GM23338 (cell line): ENCODE data around the gene WDR47.

Experiments
- CREB1 ChIP-seq: fragments of 250-450 bp; sonication (Bioruptor Pico); IDR thresholded peaks from 2 replicates; pipeline ENCODE4 v1.5.0; 2020; ENCODE audit warnings: low read depth, mild to moderate bottlenecking, moderate library complexity
- EZH2 ChIP-seq: fragments of 200-600 bp; sonication (generic); IDR thresholded peaks from one replicate; pipeline ENCODE4 v1.8.0; 2017; ENCODE audit warnings: antibody characterized with exemption, mild to moderate bottlenecking, low read depth; ENCODE audit not compliant: unreplicated experiment
- EZH2phosphoT487 ChIP-seq: fragments of 200-600 bp; sonication (generic); IDR thresholded peaks from one replicate; pipeline ENCODE4 v1.8.1; 2018; ENCODE audit warnings: antibody characterized with exemption; ENCODE audit not compliant: unreplicated experiment
- JUNB ChIP-seq: IDR thresholded peaks from one replicate; pipeline ENCODE4 v1.6.1; 2016; ENCODE audit warnings: antibody characterized with exemption; ENCODE audit not compliant: unreplicated experiment
- NANOG ChIP-seq: IDR thresholded peaks from 2 replicates; pipeline ENCODE4 v1.6.1; 2016; ENCODE audit warnings: antibody characterized with exemption, borderline replicate concordance
- POLR2AphosphoS5 ChIP-seq: IDR thresholded peaks from 2 replicates; pipeline ENCODE4 v1.6.1; 2016; ENCODE audit warnings: antibody characterized with exemption, low read depth
- STAT1 ChIP-seq: IDR thresholded peaks from one replicate; pipeline ENCODE4 v1.6.1; 2016; ENCODE audit warnings: antibody characterized with exemption; ENCODE audit not compliant: unreplicated experiment
- ZNF114 ChIP-seq: fragments of 250-450 bp; sonication (Bioruptor Pico); IDR thresholded peaks from 2 replicates; pipeline ENCODE4 v1.5.0; 2020; ENCODE audit warnings: mild to moderate bottlenecking, moderate library complexity
- ZNF331 ChIP-seq: fragments of 250-450 bp; sonication (Bioruptor Pico); IDR thresholded peaks from 2 replicates; pipeline ENCODE4 v1.5.0; 2020; ENCODE audit warnings: low read depth, mild to moderate bottlenecking, moderate library complexity
- TF ChIP-seq, protein P1 (sequence below), 2 experiments: fragments of 200-600 bp in 1 of 2; sonication (generic) in 1 of 2; conservative IDR thresholded peaks; 2 replicates each; pipeline versions ENCODE4 v1.5.1 to v1.6.1; 2016 to 2017; ENCODE audit warnings: antibody characterized with exemption in 2 of 2, low read depth in 2 of 2, mild to moderate bottlenecking in 2 of 2, moderate library complexity in 1 of 2
- TF ChIP-seq, protein P2 (sequence below): IDR thresholded peaks from one replicate; pipeline ENCODE4 v1.6.1; 2018; ENCODE audit warnings: antibody characterized with exemption; ENCODE audit not compliant: unreplicated experiment
- TF ChIP-seq, protein P3 (sequence below): IDR thresholded peaks from 2 replicates; pipeline ENCODE4 v1.6.1; 2016; ENCODE audit warnings: antibody characterized with exemption
- TF ChIP-seq, protein P4 (sequence below): fragments of 250-450 bp; sonication (Bioruptor Pico); IDR thresholded peaks from 2 replicates; pipeline ENCODE4 v1.5.0; 2020; ENCODE audit warnings: mild to moderate bottlenecking, moderate library complexity

DNA sequence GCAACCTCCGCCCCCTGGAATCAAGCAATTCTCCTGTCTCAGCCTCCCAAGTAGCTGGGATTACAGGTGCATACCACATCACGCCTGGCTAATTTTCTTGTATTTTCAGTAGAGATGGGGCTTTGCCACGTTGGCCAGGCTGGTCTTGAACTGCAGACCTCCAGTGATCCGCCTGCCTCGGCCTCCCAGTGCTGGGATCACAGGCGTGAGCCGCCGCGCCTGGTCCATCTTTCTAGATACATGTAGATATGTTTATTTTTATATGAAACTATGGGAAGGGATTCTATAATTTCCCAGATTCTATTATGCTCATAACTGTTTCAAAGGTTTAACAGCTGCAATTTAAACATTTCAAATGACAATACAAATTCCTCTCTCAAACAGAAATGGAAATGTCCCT is 105.7 kb downstream of the WDR47 start:
- TF ChIP-seq, protein P1, sequence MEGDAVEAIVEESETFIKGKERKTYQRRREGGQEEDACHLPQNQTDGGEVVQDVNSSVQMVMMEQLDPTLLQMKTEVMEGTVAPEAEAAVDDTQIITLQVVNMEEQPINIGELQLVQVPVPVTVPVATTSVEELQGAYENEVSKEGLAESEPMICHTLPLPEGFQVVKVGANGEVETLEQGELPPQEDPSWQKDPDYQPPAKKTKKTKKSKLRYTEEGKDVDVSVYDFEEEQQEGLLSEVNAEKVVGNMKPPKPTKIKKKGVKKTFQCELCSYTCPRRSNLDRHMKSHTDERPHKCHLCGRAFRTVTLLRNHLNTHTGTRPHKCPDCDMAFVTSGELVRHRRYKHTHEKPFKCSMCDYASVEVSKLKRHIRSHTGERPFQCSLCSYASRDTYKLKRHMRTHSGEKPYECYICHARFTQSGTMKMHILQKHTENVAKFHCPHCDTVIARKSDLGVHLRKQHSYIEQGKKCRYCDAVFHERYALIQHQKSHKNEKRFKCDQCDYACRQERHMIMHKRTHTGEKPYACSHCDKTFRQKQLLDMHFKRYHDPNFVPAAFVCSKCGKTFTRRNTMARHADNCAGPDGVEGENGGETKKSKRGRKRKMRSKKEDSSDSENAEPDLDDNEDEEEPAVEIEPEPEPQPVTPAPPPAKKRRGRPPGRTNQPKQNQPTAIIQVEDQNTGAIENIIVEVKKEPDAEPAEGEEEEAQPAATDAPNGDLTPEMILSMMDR (conservative IDR thresholded peaks at IDR 0.05; ENCODE audit: low read depth in 2 of 2), result no peak
- no peak for TF ChIP-seq POLR2AphosphoS5
- no peak for TF ChIP-seq EZH2
- no peak for TF ChIP-seq STAT1
- TF ChIP-seq EZH2phosphoT487, result no peak
- TF ChIP-seq, protein P2, sequence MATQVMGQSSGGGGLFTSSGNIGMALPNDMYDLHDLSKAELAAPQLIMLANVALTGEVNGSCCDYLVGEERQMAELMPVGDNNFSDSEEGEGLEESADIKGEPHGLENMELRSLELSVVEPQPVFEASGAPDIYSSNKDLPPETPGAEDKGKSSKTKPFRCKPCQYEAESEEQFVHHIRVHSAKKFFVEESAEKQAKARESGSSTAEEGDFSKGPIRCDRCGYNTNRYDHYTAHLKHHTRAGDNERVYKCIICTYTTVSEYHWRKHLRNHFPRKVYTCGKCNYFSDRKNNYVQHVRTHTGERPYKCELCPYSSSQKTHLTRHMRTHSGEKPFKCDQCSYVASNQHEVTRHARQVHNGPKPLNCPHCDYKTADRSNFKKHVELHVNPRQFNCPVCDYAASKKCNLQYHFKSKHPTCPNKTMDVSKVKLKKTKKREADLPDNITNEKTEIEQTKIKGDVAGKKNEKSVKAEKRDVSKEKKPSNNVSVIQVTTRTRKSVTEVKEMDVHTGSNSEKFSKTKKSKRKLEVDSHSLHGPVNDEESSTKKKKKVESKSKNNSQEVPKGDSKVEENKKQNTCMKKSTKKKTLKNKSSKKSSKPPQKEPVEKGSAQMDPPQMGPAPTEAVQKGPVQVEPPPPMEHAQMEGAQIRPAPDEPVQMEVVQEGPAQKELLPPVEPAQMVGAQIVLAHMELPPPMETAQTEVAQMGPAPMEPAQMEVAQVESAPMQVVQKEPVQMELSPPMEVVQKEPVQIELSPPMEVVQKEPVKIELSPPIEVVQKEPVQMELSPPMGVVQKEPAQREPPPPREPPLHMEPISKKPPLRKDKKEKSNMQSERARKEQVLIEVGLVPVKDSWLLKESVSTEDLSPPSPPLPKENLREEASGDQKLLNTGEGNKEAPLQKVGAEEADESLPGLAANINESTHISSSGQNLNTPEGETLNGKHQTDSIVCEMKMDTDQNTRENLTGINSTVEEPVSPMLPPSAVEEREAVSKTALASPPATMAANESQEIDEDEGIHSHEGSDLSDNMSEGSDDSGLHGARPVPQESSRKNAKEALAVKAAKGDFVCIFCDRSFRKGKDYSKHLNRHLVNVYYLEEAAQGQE, result no peak
- no peak for TF ChIP-seq CREB1 (CRISPR knock-in tag)
- TF ChIP-seq, protein P3, sequence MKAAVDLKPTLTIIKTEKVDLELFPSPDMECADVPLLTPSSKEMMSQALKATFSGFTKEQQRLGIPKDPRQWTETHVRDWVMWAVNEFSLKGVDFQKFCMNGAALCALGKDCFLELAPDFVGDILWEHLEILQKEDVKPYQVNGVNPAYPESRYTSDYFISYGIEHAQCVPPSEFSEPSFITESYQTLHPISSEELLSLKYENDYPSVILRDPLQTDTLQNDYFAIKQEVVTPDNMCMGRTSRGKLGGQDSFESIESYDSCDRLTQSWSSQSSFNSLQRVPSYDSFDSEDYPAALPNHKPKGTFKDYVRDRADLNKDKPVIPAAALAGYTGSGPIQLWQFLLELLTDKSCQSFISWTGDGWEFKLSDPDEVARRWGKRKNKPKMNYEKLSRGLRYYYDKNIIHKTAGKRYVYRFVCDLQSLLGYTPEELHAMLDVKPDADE, result no peak
- TF ChIP-seq NANOG, result no peak
- TF ChIP-seq ZNF331 (CRISPR knock-in tag), result no peak
- no peak for TF ChIP-seq JUNB
- TF ChIP-seq, protein P4, sequence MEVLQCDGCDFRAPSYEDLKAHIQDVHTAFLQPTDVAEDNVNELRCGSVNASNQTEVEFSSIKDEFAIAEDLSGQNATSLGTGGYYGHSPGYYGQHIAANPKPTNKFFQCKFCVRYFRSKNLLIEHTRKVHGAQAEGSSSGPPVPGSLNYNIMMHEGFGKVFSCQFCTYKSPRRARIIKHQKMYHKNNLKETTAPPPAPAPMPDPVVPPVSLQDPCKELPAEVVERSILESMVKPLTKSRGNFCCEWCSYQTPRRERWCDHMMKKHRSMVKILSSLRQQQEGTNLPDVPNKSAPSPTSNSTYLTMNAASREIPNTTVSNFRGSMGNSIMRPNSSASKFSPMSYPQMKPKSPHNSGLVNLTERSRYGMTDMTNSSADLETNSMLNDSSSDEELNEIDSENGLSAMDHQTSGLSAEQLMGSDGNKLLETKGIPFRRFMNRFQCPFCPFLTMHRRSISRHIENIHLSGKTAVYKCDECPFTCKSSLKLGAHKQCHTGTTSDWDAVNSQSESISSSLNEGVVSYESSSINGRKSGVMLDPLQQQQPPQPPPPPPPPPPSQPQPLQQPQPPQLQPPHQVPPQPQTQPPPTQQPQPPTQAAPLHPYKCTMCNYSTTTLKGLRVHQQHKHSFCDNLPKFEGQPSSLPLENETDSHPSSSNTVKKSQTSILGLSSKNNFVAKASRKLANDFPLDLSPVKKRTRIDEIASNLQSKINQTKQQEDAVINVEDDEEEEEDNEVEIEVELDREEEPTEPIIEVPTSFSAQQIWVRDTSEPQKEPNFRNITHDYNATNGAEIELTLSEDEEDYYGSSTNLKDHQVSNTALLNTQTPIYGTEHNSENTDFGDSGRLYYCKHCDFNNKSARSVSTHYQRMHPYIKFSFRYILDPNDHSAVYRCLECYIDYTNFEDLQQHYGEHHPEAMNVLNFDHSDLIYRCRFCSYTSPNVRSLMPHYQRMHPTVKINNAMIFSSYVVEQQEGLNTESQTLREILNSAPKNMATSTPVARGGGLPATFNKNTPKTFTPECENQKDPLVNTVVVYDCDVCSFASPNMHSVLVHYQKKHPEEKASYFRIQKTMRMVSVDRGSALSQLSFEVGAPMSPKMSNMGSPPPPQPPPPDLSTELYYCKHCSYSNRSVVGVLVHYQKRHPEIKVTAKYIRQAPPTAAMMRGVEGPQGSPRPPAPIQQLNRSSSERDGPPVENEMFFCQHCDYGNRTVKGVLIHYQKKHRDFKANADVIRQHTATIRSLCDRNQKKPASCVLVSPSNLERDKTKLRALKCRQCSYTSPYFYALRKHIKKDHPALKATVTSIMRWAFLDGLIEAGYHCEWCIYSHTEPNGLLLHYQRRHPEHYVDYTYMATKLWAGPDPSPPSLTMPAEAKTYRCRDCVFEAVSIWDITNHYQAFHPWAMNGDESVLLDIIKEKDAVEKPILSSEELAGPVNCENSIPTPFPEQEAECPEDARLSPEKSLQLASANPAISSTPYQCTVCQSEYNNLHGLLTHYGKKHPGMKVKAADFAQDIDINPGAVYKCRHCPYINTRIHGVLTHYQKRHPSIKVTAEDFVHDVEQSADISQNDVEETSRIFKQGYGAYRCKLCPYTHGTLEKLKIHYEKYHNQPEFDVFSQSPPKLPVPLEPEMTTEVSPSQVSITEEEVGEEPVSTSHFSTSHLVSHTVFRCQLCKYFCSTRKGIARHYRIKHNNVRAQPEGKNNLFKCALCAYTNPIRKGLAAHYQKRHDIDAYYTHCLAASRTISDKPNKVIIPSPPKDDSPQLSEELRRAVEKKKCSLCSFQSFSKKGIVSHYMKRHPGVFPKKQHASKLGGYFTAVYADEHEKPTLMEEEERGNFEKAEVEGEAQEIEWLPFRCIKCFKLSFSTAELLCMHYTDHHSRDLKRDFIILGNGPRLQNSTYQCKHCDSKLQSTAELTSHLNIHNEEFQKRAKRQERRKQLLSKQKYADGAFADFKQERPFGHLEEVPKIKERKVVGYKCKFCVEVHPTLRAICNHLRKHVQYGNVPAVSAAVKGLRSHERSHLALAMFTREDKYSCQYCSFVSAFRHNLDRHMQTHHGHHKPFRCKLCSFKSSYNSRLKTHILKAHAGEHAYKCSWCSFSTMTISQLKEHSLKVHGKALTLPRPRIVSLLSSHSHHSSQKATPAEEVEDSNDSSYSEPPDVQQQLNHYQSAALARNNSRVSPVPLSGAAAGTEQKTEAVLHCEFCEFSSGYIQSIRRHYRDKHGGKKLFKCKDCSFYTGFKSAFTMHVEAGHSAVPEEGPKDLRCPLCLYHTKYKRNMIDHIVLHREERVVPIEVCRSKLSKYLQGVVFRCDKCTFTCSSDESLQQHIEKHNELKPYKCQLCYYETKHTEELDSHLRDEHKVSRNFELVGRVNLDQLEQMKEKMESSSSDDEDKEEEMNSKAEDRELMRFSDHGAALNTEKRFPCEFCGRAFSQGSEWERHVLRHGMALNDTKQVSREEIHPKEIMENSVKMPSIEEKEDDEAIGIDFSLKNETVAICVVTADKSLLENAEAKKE (CRISPR knock-in tag), result no peak
- no peak for TF ChIP-seq ZNF114
